GM10248 (cell line): ENCODE data around the gene TRAF2.
"Not testable (repeated sequence)": the region's sequence is repeated elsewhere in the genome, so short reads cannot be mapped to it uniquely, and the experiment has no call there.

Experiments used
- CTCF ChIA-PET: fragments of 300-600 bp; sonication (Branson Sonifier 250); formaldehyde crosslinking; extraction: SDS; loops from one replicate; lab custom pipeline; 2021; ENCODE audit warnings: antibody characterized with exemption; lab: Yijun Ruan, JAX
- POLR2A ChIA-PET: fragments of 350-650 bp; sonication (Branson Sonifier 250); formaldehyde crosslinking; extraction: SDS; loops from one replicate; lab custom pipeline; 2020; ENCODE audit warnings: antibody characterized with exemption; lab: Yijun Ruan, JAX
- DNase-seq: peaks from one replicate; pipeline ENCODE4 v3.0.0; 2012; ENCODE audit errors: extremely low spot score
- CTCF ChIP-seq: IDR thresholded peaks from 2 replicates; pipeline ENCODE4 v1.5.1; 2012; ENCODE audit warnings: mild to moderate bottlenecking, low read depth; ENCODE audit errors: extremely low read depth, missing control alignments, control extremely low read depth

The TRAF2 gene

GRCh38 chr9:136840877-136841645 lies 45.3 kb upstream of the TRAF2 start:
- no peak for TF ChIP-seq CTCF
- DNase-seq: no peak
- CTCF ChIA-PET: interaction anchor here (0.8 to 6.3 kb wide), 13 partner anchors 12 to 226 kb away, joined by 3 to 77 read pairs (median 10); partner anchors contain the start of genes ABCA2, FUT7, RABL6 and TRAF2
- POLR2A ChIA-PET: interaction anchor here (0.9 kb wide), 1 partner anchor 45 kb away, joined by 3 read pairs; the partner anchor contains the start of gene TRAF2

- ChIA-PET POLR2A (interaction anchor here (0.6 to 1.6 kb wide), 4 partner anchors 10 to 229 kb away, joined by 3 to 4 read pairs (median 3); partner anchors contain the start of genes MAMDC4 and TRAF2), CTCF (interaction anchor here (0.7 to 6.3 kb wide), 41 partner anchors 8 to 259 kb away, joined by 3 to 77 read pairs (median 5); partner anchors contain the start of genes ABCA2, CCDC183, FUT7 and MAN1B1)
- DNase-seq: not testable (repeated sequence)
These were observed 44.5 kb upstream of the TRAF2 start for GRCh38 chr9:136841646-136842379.

- ChIA-PET CTCF (interaction anchor here (0.7 to 6.3 kb wide), 46 partner anchors 9 to 258 kb away, joined by 3 to 77 read pairs (median 4); partner anchors contain the start of genes ABCA2, CCDC183, FUT7 and MAN1B1), POLR2A (interaction anchor here (0.6 to 1.6 kb wide), 4 partner anchors 10 to 228 kb away, joined by 3 to 4 read pairs (median 3); partner anchors contain the start of genes MAMDC4 and TRAF2)
- peak; percentile 83 for DNase-seq
- peak; percentile 98 for TF ChIP-seq CTCF
These were observed 43.9 kb upstream of the TRAF2 start, which contains the start of gene AJM1 for GRCh38 chr9:136842380-136842948. AJM1 (plus strand) TSS chr9:136842478; CDS start chr9:136844415, 1,937 bp downstream.

GRCh38 chr9:136843159-136843800 lies 43.0 kb upstream of the TRAF2 start:
- CTCF ChIA-PET: interaction anchor here (0.8 to 6.3 kb wide), 34 partner anchors 9 to 243 kb away, joined by 3 to 77 read pairs (median 6); partner anchors contain the start of genes ABCA2, FUT7, MAN1B1 and PAXX
- POLR2A ChIA-PET: interaction anchor here (1.6 kb wide), 1 partner anchor 9 kb away, joined by 4 read pairs; the partner anchor contains the start of gene MAMDC4
- not testable (repeated sequence) for DNase-seq

GRCh38 chr9:136843801-136844740 lies 42.2 kb upstream of the TRAF2 start:
- CTCF ChIA-PET: interaction anchor here (1.1 to 6.3 kb wide), 10 partner anchors 10 to 104 kb away, joined by 3 to 77 read pairs (median 4); partner anchors contain the start of genes RABL6 and TRAF2
- POLR2A ChIA-PET, DNase-seq: not testable (repeated sequence)
- peak; percentile 47 for TF ChIP-seq CTCF

GRCh38 chr9:136844761-136845464 lies 41.4 kb upstream of the TRAF2 start:
- ChIA-PET POLR2A (no interaction called here), CTCF (interaction anchor here (1.2 to 6.3 kb wide), 5 partner anchors 9 to 53 kb away, joined by 3 to 77 read pairs (median 5); partner anchors contain the start of genes RABL6 and TRAF2)
- no peak for DNase-seq
- TF ChIP-seq CTCF: no peak
